ENCODE results near the gene MYZAP.
A peak's percentile ranks its signal among the peaks of the same experiment; 100 is the strongest.

The MYZAP gene

DNA sequence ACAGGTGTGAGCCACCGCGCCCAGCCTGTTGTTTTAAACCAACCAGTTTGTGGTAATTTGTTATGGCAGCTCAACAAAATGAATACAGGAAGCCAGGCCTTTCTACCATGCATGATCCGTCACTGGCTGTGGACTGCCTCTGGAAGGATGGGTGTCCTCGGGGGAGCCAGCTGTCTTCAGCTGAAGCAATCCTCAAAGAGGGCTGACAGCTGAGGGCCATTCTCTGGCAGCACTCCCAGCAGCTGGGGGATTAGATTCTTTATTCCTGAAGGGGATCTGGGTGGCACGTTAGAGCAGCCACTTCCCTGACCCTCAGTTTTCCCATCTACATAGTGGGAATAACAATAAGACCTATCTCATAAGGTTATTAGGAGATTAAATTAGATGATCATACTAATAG, 139.2 kb downstream of the MYZAP start:
- H3K14ac ChIP-seq (ENCODE audit: low read length in 2 of 2), result no peak overlapping the region

DNA sequence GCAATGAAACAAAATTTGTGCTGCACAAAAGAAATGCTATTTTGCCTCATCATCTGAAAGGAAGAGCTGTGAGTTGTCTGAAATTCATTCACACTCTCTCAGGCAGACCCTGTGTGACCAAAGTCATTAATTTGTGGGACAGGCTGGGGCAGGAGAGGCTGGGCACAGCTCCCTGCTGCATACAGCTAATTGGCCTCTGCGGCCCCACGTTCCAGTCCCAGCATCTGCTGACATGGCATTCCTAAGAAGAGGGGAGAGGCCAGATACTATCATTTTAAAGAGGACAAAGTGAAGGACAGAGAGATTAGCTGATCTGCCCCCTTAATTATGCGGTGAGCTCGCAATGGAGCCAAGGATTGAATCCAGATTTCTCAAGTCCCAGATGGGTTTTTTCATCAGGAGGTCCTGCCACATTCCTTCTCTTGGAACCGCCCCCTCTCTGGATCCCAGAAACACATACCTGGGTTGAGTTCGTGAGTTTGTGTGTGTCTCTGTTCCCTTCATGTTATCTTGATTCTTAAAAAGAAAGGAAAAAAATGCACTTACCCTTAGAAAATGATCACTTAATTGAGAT, 139.9 kb downstream of the MYZAP start:
- Histone ChIP-seq H2AFZ (ENCODE audit: low read depth, low read length) (no peak overlapping the region), H2AK5ac (ENCODE audit: low read length, severe bottlenecking) (no peak overlapping the region), H3K9ac (ENCODE audit: low read length) (no peak overlapping the region), H4K91ac (ENCODE audit: low read length) (no peak overlapping the region), H3K4me1 (ENCODE audit: control insufficient read depth, insufficient read depth, low read depth, low read length) (peaks cover 3% of the 10 kb centered on the region), H3K36me3 (ENCODE audit: control insufficient read depth in 1 of 2, insufficient read depth in 2 of 2, low read depth in 1 of 2, low read length in 2 of 2) (no peaks in the 10 kb centered on the region), H3K9me3 (ENCODE audit: control insufficient read depth, low read length) (peaks cover 1% of the 10 kb centered on the region), H2BK15ac (ENCODE audit: low read depth, poor library complexity, severe bottlenecking) (no peak overlapping the region), H3K23ac (ENCODE audit: low read length in 2 of 2) (no peak overlapping the region), H2BK5ac (ENCODE audit: low read depth, low read length, poor library complexity, severe bottlenecking) (no peak overlapping the region), H2BK12ac (ENCODE audit: low read length in 2 of 2) (no peak overlapping the region), H2BK120ac (ENCODE audit: low read depth, low read length) (no peak overlapping the region), H4K8ac (ENCODE audit: low read length) (no peak overlapping the region), H3K4me2 (ENCODE audit: low read length, poor library complexity, severe bottlenecking) (no peak overlapping the region), H3K79me1 (replicated peaks; ENCODE audit: low read length, poor library complexity, severe bottlenecking) (no peaks in the 10 kb centered on the region), H3K18ac (ENCODE audit: low read depth in 1 of 2, low read length in 2 of 2) (no peak overlapping the region), H3K4ac (ENCODE audit: low read depth in 1 of 2, low read length in 2 of 2) (no peak overlapping the region), H3K4me3 (ENCODE audit: insufficient read depth in 1 of 2, low read depth in 1 of 2, low read length in 2 of 2) (no peak overlapping the region), H3K27ac (ENCODE audit: low read length, poor library complexity, severe bottlenecking) (no peak overlapping the region), H3K27me3 (ENCODE audit: control insufficient read depth in 1 of 2, insufficient read depth in 1 of 2, low read length in 2 of 2) (no peaks in the 10 kb centered on the region), H3K14ac (ENCODE audit: low read length in 2 of 2) (no peak overlapping the region)
- DNase-seq, result no peak
- WGBS, result 50% methylated on average over 4 of the region's 6 CpGs

More for the DNA sequence above, 139.2 kb downstream of the MYZAP start:
- no peak overlapping the region for H2AFZ ChIP-seq (ENCODE audit: low read depth, low read length)
- H3K4me3 ChIP-seq (ENCODE audit: insufficient read depth in 1 of 2, low read depth in 1 of 2, low read length in 2 of 2), result no peak overlapping the region
- H3K4me2 ChIP-seq (ENCODE audit: low read length, poor library complexity, severe bottlenecking), result no peak overlapping the region
- no peak overlapping the region for H4K8ac ChIP-seq (ENCODE audit: low read length)
- no peak overlapping the region for H3K27ac ChIP-seq (ENCODE audit: low read length, poor library complexity, severe bottlenecking)
- H3K4ac ChIP-seq (ENCODE audit: low read depth in 1 of 2, low read length in 2 of 2), result no peak overlapping the region
- H3K79me1 ChIP-seq (replicated peaks; ENCODE audit: low read length, poor library complexity, severe bottlenecking), result no peaks in the 10 kb centered on the region
- DNase-seq, result no peak
- no peak overlapping the region for H2BK5ac ChIP-seq (ENCODE audit: low read depth, low read length, poor library complexity, severe bottlenecking)
- H3K4me1 ChIP-seq (ENCODE audit: control insufficient read depth, insufficient read depth, low read depth, low read length), result peaks cover 3% of the 10 kb centered on the region
- no peak overlapping the region for H3K9ac ChIP-seq (ENCODE audit: low read length)
- H2BK15ac ChIP-seq (ENCODE audit: low read depth, poor library complexity, severe bottlenecking), result no peak overlapping the region
- WGBS, result 89% methylated on average over 4 of the region's 5 CpGs
- no peak overlapping the region for H2AK5ac ChIP-seq (ENCODE audit: low read length, severe bottlenecking)
- no peaks in the 10 kb centered on the region for H3K27me3 ChIP-seq (ENCODE audit: control insufficient read depth in 1 of 2, insufficient read depth in 1 of 2, low read length in 2 of 2)
- no peaks in the 10 kb centered on the region for H3K9me3 ChIP-seq (ENCODE audit: control insufficient read depth, low read length)
- H2BK12ac ChIP-seq (ENCODE audit: low read length in 2 of 2), result no peak overlapping the region
- H3K36me3 ChIP-seq (ENCODE audit: control insufficient read depth in 1 of 2, insufficient read depth in 2 of 2, low read depth in 1 of 2, low read length in 2 of 2), result no peaks in the 10 kb centered on the region
- no peak overlapping the region for H2BK120ac ChIP-seq (ENCODE audit: low read depth, low read length)
- no peak overlapping the region for H3K23ac ChIP-seq (ENCODE audit: low read length in 2 of 2)
- H4K91ac ChIP-seq (ENCODE audit: low read length), result no peak overlapping the region
- H3K18ac ChIP-seq (ENCODE audit: low read depth in 1 of 2, low read length in 2 of 2), result no peak overlapping the region

DNA sequence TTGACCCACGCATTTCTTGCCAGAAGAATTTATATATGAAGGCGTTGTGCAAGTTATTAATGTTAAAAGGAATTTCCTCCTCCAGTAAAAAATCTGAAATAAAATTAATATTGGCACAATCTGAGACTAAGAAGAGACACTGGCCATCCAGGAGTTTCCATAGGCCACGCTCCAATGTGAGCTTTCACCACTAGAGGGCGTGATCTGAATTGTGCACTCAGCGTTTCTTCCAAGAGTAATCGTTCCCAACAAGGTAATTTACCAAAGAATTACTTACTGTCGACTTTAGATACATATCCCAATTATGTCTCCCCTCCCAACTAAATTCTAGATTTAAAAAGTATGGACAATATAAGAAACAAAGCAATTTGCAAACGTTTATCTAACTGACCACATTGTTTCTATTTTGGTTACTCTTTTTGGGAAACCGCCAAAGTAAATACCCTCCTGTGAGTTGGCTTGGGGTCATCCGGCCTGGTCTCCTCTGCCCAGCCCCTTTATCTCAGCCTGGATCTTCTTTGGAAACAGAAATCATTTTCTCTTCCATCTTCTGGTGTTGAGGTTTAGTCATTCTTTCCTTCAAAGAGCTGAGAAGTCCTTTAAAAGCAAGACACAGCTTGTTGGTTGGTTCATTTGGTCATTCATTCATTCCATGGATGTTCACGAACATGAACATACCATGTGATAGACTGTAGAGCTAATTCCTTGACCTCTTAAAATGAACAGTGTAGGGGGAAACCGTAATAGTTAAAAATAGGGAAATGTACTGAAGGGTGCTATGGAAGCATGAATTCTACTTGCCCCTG, 141.0 kb downstream of the MYZAP start:
- Histone ChIP-seq H3K14ac (ENCODE audit: low read length in 2 of 2) (no peak overlapping the region), H3K18ac (ENCODE audit: low read depth in 1 of 2, low read length in 2 of 2) (no peak overlapping the region), H3K27me3 (ENCODE audit: control insufficient read depth in 1 of 2, insufficient read depth in 1 of 2, low read length in 2 of 2) (no peaks in the 10 kb centered on the region), H2BK12ac (ENCODE audit: low read length in 2 of 2) (no peak overlapping the region), H3K4me1 (ENCODE audit: control insufficient read depth, insufficient read depth, low read depth, low read length) (peaks cover 3% of the 10 kb centered on the region), H4K91ac (ENCODE audit: low read length) (no peak overlapping the region), H3K27ac (ENCODE audit: low read length, poor library complexity, severe bottlenecking) (no peak overlapping the region), H2AK5ac (ENCODE audit: low read length, severe bottlenecking) (no peak overlapping the region), H3K4me2 (ENCODE audit: low read length, poor library complexity, severe bottlenecking) (no peak overlapping the region), H2BK5ac (ENCODE audit: low read depth, low read length, poor library complexity, severe bottlenecking) (no peak overlapping the region), H2BK15ac (ENCODE audit: low read depth, poor library complexity, severe bottlenecking) (no peak overlapping the region), H2AFZ (ENCODE audit: low read depth, low read length) (no peak overlapping the region), H3K4ac (ENCODE audit: low read depth in 1 of 2, low read length in 2 of 2) (no peak overlapping the region), H3K23ac (ENCODE audit: low read length in 2 of 2) (no peak overlapping the region), H3K36me3 (ENCODE audit: control insufficient read depth in 1 of 2, insufficient read depth in 2 of 2, low read depth in 1 of 2, low read length in 2 of 2) (no peaks in the 10 kb centered on the region), H4K8ac (ENCODE audit: low read length) (no peak overlapping the region), H2BK120ac (ENCODE audit: low read depth, low read length) (no peak overlapping the region), H3K9ac (ENCODE audit: low read length) (no peak overlapping the region), H3K4me3 (ENCODE audit: insufficient read depth in 1 of 2, low read depth in 1 of 2, low read length in 2 of 2) (no peak overlapping the region), H3K9me3 (ENCODE audit: control insufficient read depth, low read length) (peaks cover 12% of the 10 kb centered on the region), H3K79me1 (replicated peaks; ENCODE audit: low read length, poor library complexity, severe bottlenecking) (no peaks in the 10 kb centered on the region)
- 37% methylated on average over 7 of the region's 12 CpGs for WGBS
- DNase-seq, result peak; percentile 62

DNA sequence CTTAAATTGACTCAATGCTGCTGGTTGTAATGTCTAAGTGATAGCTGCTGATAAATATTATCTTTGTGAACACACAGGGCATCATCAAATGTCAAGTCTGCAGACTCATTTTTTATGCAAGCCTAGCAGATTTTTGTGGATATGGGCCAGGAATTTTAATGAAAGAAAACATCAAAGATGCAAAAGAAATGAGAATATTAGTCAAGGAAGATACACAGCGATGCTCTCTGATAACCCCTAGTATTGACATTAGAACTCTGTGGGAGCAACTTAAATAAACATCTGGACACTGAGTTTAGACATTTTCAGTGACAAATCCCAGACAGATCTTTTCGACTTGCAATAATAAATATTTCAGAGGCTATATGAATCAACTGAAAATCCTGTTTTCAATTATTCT, 143.2 kb downstream of the MYZAP start:
- Histone ChIP-seq H2BK5ac (ENCODE audit: low read depth, low read length, poor library complexity, severe bottlenecking) (no peak overlapping the region), H2BK15ac (ENCODE audit: low read depth, poor library complexity, severe bottlenecking) (no peak overlapping the region), H3K23ac (ENCODE audit: low read length in 2 of 2) (no peak overlapping the region), H3K79me1 (replicated peaks; ENCODE audit: low read length, poor library complexity, severe bottlenecking) (no peaks in the 10 kb centered on the region), H2AK5ac (ENCODE audit: low read length, severe bottlenecking) (no peak overlapping the region), H3K9me3 (ENCODE audit: control insufficient read depth, low read length) (peaks cover 12% of the 10 kb centered on the region), H4K8ac (ENCODE audit: low read length) (no peak overlapping the region), H2BK120ac (ENCODE audit: low read depth, low read length) (no peak overlapping the region), H3K27me3 (ENCODE audit: control insufficient read depth in 1 of 2, insufficient read depth in 1 of 2, low read length in 2 of 2) (no peaks in the 10 kb centered on the region), H2BK12ac (ENCODE audit: low read length in 2 of 2) (no peak overlapping the region), H3K9ac (ENCODE audit: low read length) (no peak overlapping the region), H3K4me1 (ENCODE audit: control insufficient read depth, insufficient read depth, low read depth, low read length) (peaks cover 1% of the 10 kb centered on the region), H3K14ac (ENCODE audit: low read length in 2 of 2) (no peak overlapping the region), H4K91ac (ENCODE audit: low read length) (no peak overlapping the region), H3K18ac (ENCODE audit: low read depth in 1 of 2, low read length in 2 of 2) (no peak overlapping the region), H3K36me3 (ENCODE audit: control insufficient read depth in 1 of 2, insufficient read depth in 2 of 2, low read depth in 1 of 2, low read length in 2 of 2) (no peaks in the 10 kb centered on the region), H3K4me2 (ENCODE audit: low read length, poor library complexity, severe bottlenecking) (no peak overlapping the region), H3K4me3 (ENCODE audit: insufficient read depth in 1 of 2, low read depth in 1 of 2, low read length in 2 of 2) (no peak overlapping the region), H2AFZ (ENCODE audit: low read depth, low read length) (no peak overlapping the region), H3K27ac (ENCODE audit: low read length, poor library complexity, severe bottlenecking) (no peak overlapping the region), H3K4ac (ENCODE audit: low read depth in 1 of 2, low read length in 2 of 2) (no peak overlapping the region)
- no peak for DNase-seq
- WGBS, result 57% methylated on average over 1 of the region's 2 CpGs

Measured in mesenchymal stem cell (in vitro differentiated cells and primary cell).